ENCODE data around the gene TNRC6A. TPM values are rescaled to one million over a fixed set of nuclear protein-coding genes. Genes with fewer than 3 reads are reported as not detected.
A peak's percentile ranks its signal among the peaks of the same experiment; 100 is the strongest.

The TNRC6A gene
- total and polyA plus RNA-seq, 9 of the 15 experiments (the other 6 are each of a cell fraction or from before 2014, with no cell fraction given) = 3.4 to 32.1 (median 26.6) TPM

- peaks cover 99% of the 10 kb centered on the region for H3K79me2 ChIP-seq (ENCODE audit: control insufficient read depth, insufficient read depth, low read length)
- peak overlapping the region in 1 of 2 experiments; percentile 15; a peak in 2 of 4 replicates for H3K9ac ChIP-seq (ENCODE audit: insufficient read depth in 1 of 2, low read depth in 2 of 2, low read length in 2 of 2)
- no peaks in the 10 kb centered on the region for H3K9me1 ChIP-seq (ENCODE audit: control insufficient read depth, insufficient read depth, low read length)
- in situ Hi-C loops (cut with MboI) (no loop called here), intact Hi-C loops (cut with micrococcal nuclease) (no loop called here)
- H4K20me1 ChIP-seq (replicated peaks; ENCODE audit: control insufficient read depth, insufficient read depth, low read length) = peaks cover 33% of the 10 kb centered on the region
- FAIRE-seq (no peak), ATAC-seq (peak; percentile 47; the same call in 1 of the 3 replicates), DNase-seq (ENCODE audit: extremely low read depth in 1 of 4, low spot score in 3 of 4) (no peak)
- peak overlapping the region; percentile 49 for H3K4me2 ChIP-seq (ENCODE audit: insufficient read depth, low read length)
- ChIA-PET CTCF (ENCODE audit: low intra/inter-chr PET ratio) (no interaction called here), POLR2A (interaction anchor here (0.6 to 1.8 kb wide), 9 partner anchors 9 to 327 kb away, joined by 3 to 17 read pairs (median 4); no protein-coding TSS in a partner anchor)
- no TSS peak for BruUV-seq (replicated peaks)
- no peaks in the 10 kb centered on the region for H3K9me3 ChIP-seq (replicated peaks; ENCODE audit: control insufficient read depth, insufficient read depth, low read depth, low read length)
- H2AFZ ChIP-seq (ENCODE audit: low read depth, low read length) = no peak overlapping the region
- peaks cover 41% of the 10 kb centered on the region; the same call in 2 of the 3 replicates for H3K36me3 ChIP-seq (ENCODE audit: control insufficient read depth, insufficient read depth, low read length)
- no peak overlapping the region for H3K4me3 ChIP-seq
- peak overlapping the region; percentile 46; the same call in 2 of the 3 replicates for H3K27ac ChIP-seq (ENCODE audit: extremely low read depth, low read depth, low read length)
- no peaks in the 10 kb centered on the region for H3K27me3 ChIP-seq (ENCODE audit: control insufficient read depth in 2 of 2, insufficient read depth in 2 of 2, low read length in 2 of 2)
- peaks cover 7 to 29% of the 10 kb centered on the region in 2 experiments; a peak in 3 of 5 replicates for H3K4me1 ChIP-seq (replicated peaks in 1 of 2; ENCODE audit: control insufficient read depth in 2 of 2, insufficient read depth in 2 of 2, low read length in 2 of 2)
- 6% methylated on average over 3 of the region's 3 CpGs for WGBS (ENCODE audit: insufficient coverage, low coverage, missing lambda C conversion rate)
- no peak for TF ChIP-seq SIN3B (IDR thresholded peaks at IDR 0.05; ENCODE audit: low read depth)
- TF ChIP-seq ZEB2 (IDR thresholded peaks at IDR 0.05) = no peak
- TF ChIP-seq CCNT2 (IDR thresholded peaks at IDR 0.05; ENCODE audit: borderline replicate concordance, extremely low read depth, insufficient read length, low read depth, low read length) = no peak
- TF ChIP-seq SPI1 (IDR thresholded peaks at IDR 0.05; ENCODE audit: borderline replicate concordance, low read depth, low read length) = 0 out of 2 replicates have a peak, but pooled peaks have one; percentile 25
- TF ChIP-seq ATF3 (IDR thresholded peaks at IDR 0.05) = peak; percentile 64
- no peak for TF ChIP-seq ATF3 (CRISPR knock-in tag; conservative IDR thresholded peaks at IDR 0.05)
- TF ChIP-seq MAFF (IDR thresholded peaks at IDR 0.05; ENCODE audit: low read length) = peak; percentile 67
- no peak for TF ChIP-seq SRSF9 (IDR thresholded peaks at IDR 0.05; ENCODE audit: borderline replicate concordance, low read depth, low read length)
- peak; percentile 45; the same call in 1 of the 2 replicates for TF ChIP-seq ARID3A (IDR thresholded peaks at IDR 0.05; ENCODE audit: borderline replicate concordance, low read depth, low read length)
- TF ChIP-seq CEBPB (tag; IDR thresholded peaks at IDR 0.05) = no peak
- 0 out of 2 replicates have a peak, but pooled peaks have one; percentile 6 for TF ChIP-seq RFX1 (IDR thresholded peaks at IDR 0.05)
- no peak for TF ChIP-seq SAP30 (IDR thresholded peaks at IDR 0.05; ENCODE audit: borderline replicate concordance, insufficient read depth, low read depth, low read length, poor library complexity, severe bottlenecking)
- no peak for TF ChIP-seq RHOXF2B (CRISPR knock-in tag; conservative IDR thresholded peaks at IDR 0.05)
- TF ChIP-seq KLF1 (tag; IDR thresholded peaks at IDR 0.05) = no peak
- TF ChIP-seq MAFG (tag; conservative IDR thresholded peaks at IDR 0.05) = peak; percentile 77
- TF ChIP-seq ARNT (IDR thresholded peaks at IDR 0.05) = no peak
Observed at GRCh38 chr16:24737391-24737871, 8.0 kb downstream of the TNRC6A start.
